Measurements from ENCODE around the gene HEG1. TPM values are rescaled to one million over a fixed set of nuclear protein-coding genes. Genes with fewer than 3 reads are reported as not detected.

HEG1 gene
- total and polyA plus RNA-seq, 2 experiments from 2014 or later, result 27.2 to 27.3 TPM

- H3K27ac ChIP-seq, result peak overlapping the region; percentile 98
- no peak overlapping the region for H3K4me2 ChIP-seq
These were observed 83.3 kb downstream of the HEG1 start for GRCh38 chr3:124972457-124972856.

GRCh38 chr3:124969963-124970722, 85.7 kb downstream of the HEG1 start:
- Histone ChIP-seq H3K27me3 (no peaks in the 10 kb centered on the region), H3K36me3 (replicated peaks; ENCODE audit: insufficient read depth, low read depth) (no peaks in the 10 kb centered on the region), H4K20me1 (ENCODE audit: insufficient read depth, poor library complexity, severe bottlenecking) (no peaks in the 10 kb centered on the region), H2AFZ (no peak overlapping the region), H3K4me3 (no peak overlapping the region), H3K27ac (peak overlapping the region; percentile 98), H3K9me2 (replicated peaks; ENCODE audit: insufficient read depth) (no peaks in the 10 kb centered on the region), H3K4me1 (ENCODE audit: insufficient read depth) (peaks cover 20% of the 10 kb centered on the region), H3K9me3 (ENCODE audit: low read depth) (no peaks in the 10 kb centered on the region), H3K79me2 (no peaks in the 10 kb centered on the region), H3K4me2 (no peak overlapping the region)
- 97% methylated on average over 18 of the region's 18 CpGs for WGBS (ENCODE audit: low lambda C conversion rate, missing lambda C conversion rate)
- DNase-seq (ENCODE audit: low spot score), result no peak
- TF ChIP-seq EZH2 (IDR thresholded peaks at IDR 0.05; ENCODE audit: borderline replicate concordance) (no peak), CTCF (IDR thresholded peaks at IDR 0.05; ENCODE audit: poor library complexity) (no peak), EZH2phosphoT487 (IDR thresholded peaks at IDR 0.05; ENCODE audit: low read depth, severe bottlenecking, unreplicated experiment) (no peak)

More at GRCh38 chr3:124972457-124972856, 83.3 kb downstream of the HEG1 start:
- TF ChIP-seq EZH2phosphoT487 (IDR thresholded peaks at IDR 0.05; ENCODE audit: low read depth, severe bottlenecking, unreplicated experiment) (no peak), EZH2 (IDR thresholded peaks at IDR 0.05; ENCODE audit: borderline replicate concordance) (no peak), CTCF (IDR thresholded peaks at IDR 0.05; ENCODE audit: poor library complexity) (no peak)
- Histone ChIP-seq H4K20me1 (ENCODE audit: insufficient read depth, poor library complexity, severe bottlenecking) (no peaks in the 10 kb centered on the region), H3K9me2 (replicated peaks; ENCODE audit: insufficient read depth) (no peaks in the 10 kb centered on the region), H3K9me3 (ENCODE audit: low read depth) (no peaks in the 10 kb centered on the region), H3K79me2 (no peaks in the 10 kb centered on the region), H2AFZ (no peak overlapping the region), H3K4me1 (ENCODE audit: insufficient read depth) (peaks cover 20% of the 10 kb centered on the region), H3K4me3 (no peak overlapping the region), H3K36me3 (replicated peaks; ENCODE audit: insufficient read depth, low read depth) (no peaks in the 10 kb centered on the region), H3K27me3 (no peaks in the 10 kb centered on the region)
- 49% methylated on average over 3 of the region's 3 CpGs for WGBS (ENCODE audit: low lambda C conversion rate, missing lambda C conversion rate)
- peak; percentile 84 for DNase-seq (ENCODE audit: low spot score)

- Histone ChIP-seq H3K9me2 (replicated peaks; ENCODE audit: insufficient read depth) (no peaks in the 10 kb centered on the region), H3K36me3 (replicated peaks; ENCODE audit: insufficient read depth, low read depth) (no peaks in the 10 kb centered on the region), H3K79me2 (no peaks in the 10 kb centered on the region), H3K4me1 (ENCODE audit: insufficient read depth) (peaks cover 22% of the 10 kb centered on the region), H3K9me3 (ENCODE audit: low read depth) (no peaks in the 10 kb centered on the region), H4K20me1 (ENCODE audit: insufficient read depth, poor library complexity, severe bottlenecking) (no peaks in the 10 kb centered on the region), H3K27ac (peak overlapping the region; percentile 98), H3K4me2 (no peak overlapping the region), H2AFZ (no peak overlapping the region), H3K4me3 (no peak overlapping the region), H3K27me3 (no peaks in the 10 kb centered on the region)
- TF ChIP-seq EZH2phosphoT487 (IDR thresholded peaks at IDR 0.05; ENCODE audit: low read depth, severe bottlenecking, unreplicated experiment), result no peak
- no peak for TF ChIP-seq CTCF (IDR thresholded peaks at IDR 0.05; ENCODE audit: poor library complexity)
- TF ChIP-seq EZH2 (IDR thresholded peaks at IDR 0.05; ENCODE audit: borderline replicate concordance), result no peak
- WGBS (ENCODE audit: low lambda C conversion rate, missing lambda C conversion rate), result 85% methylated on average over 8 of the region's 8 CpGs
- no peak for DNase-seq (ENCODE audit: low spot score)
These were observed 86.6 kb downstream of the HEG1 start for GRCh38 chr3:124969190-124969589.
